DOHH2 (cell line): ENCODE results near the gene CCDC169.

Experiments used
- CTCF ChIP-seq: fragments of 200-600 bp; sonication (generic); IDR thresholded peaks from one replicate; pipeline ENCODE4 v1.5.1; 2014; ENCODE audit warnings: antibody characterized with exemption, mild to moderate bottlenecking, low read depth, low read length; ENCODE audit not compliant: poor library complexity, severe bottlenecking
- EZH2phosphoT487 ChIP-seq: fragments of 200-600 bp; sonication (generic); IDR thresholded peaks from 2 replicates; pipeline ENCODE4 v1.6.1; 2017; ENCODE audit warnings: borderline replicate concordance, mild to moderate bottlenecking, antibody characterized with exemption, low read length, moderate library complexity, mixed read lengths

- TF ChIP-seq CTCF (no peak), EZH2phosphoT487 (no peak)
Observed at GRCh38 chr13:36325912-36326311, 28.3 kb upstream of the CCDC169 start.
